HT-29 (cell line): Measurements from ENCODE around the gene C13orf42. TPM values are rescaled to one million over a fixed set of nuclear protein-coding genes. Genes with fewer than 3 reads are reported as not detected.

Experiments used
- DNase-seq: peaks from one replicate; pipeline ENCODE4 v3.0.0-alpha.2; 2015; ENCODE audit warnings: low spot score
- total RNA-seq: library from RNA; depleted of rRNA; stranded (reverse); fragments of >200 nt; shearing (Covaris generic); gene quantifications from 2 replicates; pipeline ENCODE4 v1.2.3, GENCODE V29; 2014; rRNA removed

The C13orf42 gene
- not detected in 2 replicates for total RNA-seq

- DNase-seq, result no peak
These were observed at the start of gene C13orf42 for GRCh38 chr13:51111174-51111573. Gene C13orf42, minus strand, starts transcription at chr13:51111274. Its CDS starts 65 bp downstream, at chr13:51111209.

- no peak for DNase-seq
These were observed 47.9 kb upstream of the C13orf42 start for GRCh38 chr13:51158880-51159518.

GRCh38 chr13:51158365-51158764, 47.3 kb upstream of the C13orf42 start:
- peak; percentile 22 for DNase-seq

GRCh38 chr13:51156648-51157047, 45.6 kb upstream of the C13orf42 start:
- no peak for DNase-seq

GRCh38 chr13:51155776-51156515, 44.9 kb upstream of the C13orf42 start:
- no peak for DNase-seq

- no peak for DNase-seq
These were observed 44.1 kb upstream of the C13orf42 start for GRCh38 chr13:51155161-51155560.

GRCh38 chr13:51154029-51154555, 43.0 kb upstream of the C13orf42 start:
- DNase-seq, result no peak

- no peak for DNase-seq
These were observed 42.5 kb upstream of the C13orf42 start for GRCh38 chr13:51153527-51153926.

GRCh38 chr13:51152701-51153100, 41.6 kb upstream of the C13orf42 start:
- DNase-seq, result no peak

- DNase-seq, result no peak
These were observed 40.4 kb upstream of the C13orf42 start for GRCh38 chr13:51151463-51151862.

GRCh38 chr13:51148952-51149573, 38.0 kb upstream of the C13orf42 start:
- peak; percentile 49 for DNase-seq

- DNase-seq, result no peak
These were observed 37.3 kb upstream of the C13orf42 start for GRCh38 chr13:51148223-51148951.

- DNase-seq, result no peak
These were observed 36.7 kb upstream of the C13orf42 start for GRCh38 chr13:51147732-51148131.

GRCh38 chr13:51146667-51147066, 35.6 kb upstream of the C13orf42 start:
- no peak for DNase-seq

- no peak for DNase-seq
These were observed 26.2 kb upstream of the C13orf42 start for GRCh38 chr13:51137250-51137649.

- DNase-seq, result no peak
These were observed 25.4 kb upstream of the C13orf42 start for GRCh38 chr13:51136276-51136980.

- no peak for DNase-seq
These were observed 23.8 kb upstream of the C13orf42 start for GRCh38 chr13:51134763-51135365.

- DNase-seq, result no peak
These were observed 19.3 kb upstream of the C13orf42 start for GRCh38 chr13:51130348-51130747.

GRCh38 chr13:51125495-51126226, 14.6 kb upstream of the C13orf42 start:
- peak; percentile 75 for DNase-seq
